Lower lobe of right lung (tissue), 2 donors: ENCODE measurements around the gene PLK3. TPM values are rescaled to one million over a fixed set of nuclear protein-coding genes. Genes with fewer than 3 reads are reported as not detected.

Source experiments
- ATAC-seq, 2 donors: fragments of 200-7000 bp; cut with Tn5 transposase; one replicate each; pipeline ENCODE4 v1.9.1; 2020 to 2022; ENCODE audit warnings: mild to moderate bottlenecking in 2 of 2, moderate library complexity in 2 of 2
- DNase-seq: peaks from one replicate; pipeline ENCODE4 v3.0.0-alpha.2; 2020
- H3K27ac ChIP-seq: fragments of 200-600 bp; one replicate; pipeline ENCODE4 v1.8.0; 2022
- H3K27me3 ChIP-seq: fragments of 200-600 bp; one replicate; pipeline ENCODE4 v1.8.0; 2022; ENCODE audit warnings: low read depth
- H3K36me3 ChIP-seq: fragments of 200-600 bp; one replicate; pipeline ENCODE4 v1.8.0; 2022; ENCODE audit warnings: mild to moderate bottlenecking
- H3K4me1 ChIP-seq: fragments of 200-600 bp; one replicate; pipeline ENCODE4 v1.8.0; 2022
- H3K4me3 ChIP-seq: fragments of 200-600 bp; one replicate; pipeline ENCODE4 v1.8.0; 2022; ENCODE audit warnings: mild to moderate bottlenecking
- H3K9me3 ChIP-seq: fragments of 200-600 bp; one replicate; pipeline ENCODE4 v1.8.0; 2022
- CTCF ChIP-seq: fragments of 200-600 bp; IDR thresholded peaks from one replicate; pipeline ENCODE4 v1.8.0; 2022; ENCODE audit warnings: antibody characterized with exemption, mild to moderate bottlenecking
- intact Hi-C: fragments of 100-400 bp; cut with DNase I; formaldehyde crosslinking; loops from one replicate; pipeline ENCODE4 v1.11.0; 2022
- total RNA-seq: library from RNA; stranded (reverse); fragmentation: NEBNext Ultra II Directional; extraction: Animal tissue kit (Norgen Biotek cat#: 25700); gene quantifications from one replicate; pipeline ENCODE4 v1.2.1, GENCODE V29; 2021
- donor health status: DM: no; HTN: yes; CAD: no; lungs with severe emphysema.

The PLK3 gene
- total RNA-seq, 1 donor from 2014 or later: 27.7 TPM

- Histone ChIP-seq H3K36me3 (no peaks in the 10 kb centered on the region), H3K4me3 (no peak overlapping the region), H3K27ac (no peak overlapping the region), H3K4me1 (peaks cover 45% of the 10 kb centered on the region), H3K27me3 (no peaks in the 10 kb centered on the region), H3K9me3 (no peaks in the 10 kb centered on the region)
- DNase-seq (peak; percentile 10), ATAC-seq (no peak)
- no peak for TF ChIP-seq CTCF
- intact Hi-C loops: no loop called here
Observed at GRCh38 chr1:44817771-44818495, 17.8 kb downstream of the PLK3 start.

GRCh38 chr1:44819196-44819607 lies 19.0 kb downstream of the PLK3 start:
- intact Hi-C loops: no loop called here
- DNase-seq: no peak
- no peaks in the 10 kb centered on the region for H3K27me3 ChIP-seq
- peak in 1 of 2 donors; percentile 6 for ATAC-seq
- H3K4me3 ChIP-seq: peak overlapping the region; percentile 62
- no peaks in the 10 kb centered on the region for H3K9me3 ChIP-seq
- no peak for TF ChIP-seq CTCF
- H3K36me3 ChIP-seq: no peaks in the 10 kb centered on the region
- peak overlapping the region; percentile 94 for H3K27ac ChIP-seq
- H3K4me1 ChIP-seq: peaks cover 36% of the 10 kb centered on the region

GRCh38 chr1:44819608-44820327 lies 19.6 kb downstream of the PLK3 start:
- H3K4me3 ChIP-seq: peak overlapping the region; percentile 62
- H3K27me3 ChIP-seq: no peaks in the 10 kb centered on the region
- ATAC-seq (peak; percentile 92 to 93), DNase-seq (peak; percentile 85)
- no peaks in the 10 kb centered on the region for H3K9me3 ChIP-seq
- peak overlapping the region; percentile 94 for H3K27ac ChIP-seq
- intact Hi-C loops: no loop called here
- no peaks in the 10 kb centered on the region for H3K36me3 ChIP-seq
- peaks cover 30% of the 10 kb centered on the region for H3K4me1 ChIP-seq
- no peak for TF ChIP-seq CTCF

- Histone ChIP-seq H3K4me1 (peaks cover 23% of the 10 kb centered on the region), H3K27me3 (no peaks in the 10 kb centered on the region), H3K9me3 (no peaks in the 10 kb centered on the region), H3K4me3 (peak overlapping the region; percentile 62), H3K27ac (peak overlapping the region; percentile 94), H3K36me3 (no peaks in the 10 kb centered on the region)
- peak; percentile 22 to 58 for ATAC-seq
- DNase-seq: no peak
- TF ChIP-seq CTCF: no peak
- intact Hi-C loops: no loop called here
Observed at GRCh38 chr1:44820328-44821239, 20.4 kb downstream of the PLK3 start.

GRCh38 chr1:44821240-44821715 lies 21.1 kb downstream of the PLK3 start:
- Histone ChIP-seq H3K4me1 (peaks cover 23% of the 10 kb centered on the region), H3K27me3 (no peaks in the 10 kb centered on the region), H3K36me3 (no peaks in the 10 kb centered on the region), H3K9me3 (no peaks in the 10 kb centered on the region), H3K27ac (peak overlapping the region; percentile 94), H3K4me3 (no peak overlapping the region)
- DNase-seq: peak; percentile 31
- no peak for ATAC-seq
- intact Hi-C loops: no loop called here
- TF ChIP-seq CTCF: no peak
